T-helper 9 cell (primary cell): ENCODE results near the gene ADAM33.

ENCODE experiments used
- DNase-seq: peaks from one replicate; pipeline ENCODE4 v3.0.0-alpha.2; 2020

ADAM33 gene

DNA sequence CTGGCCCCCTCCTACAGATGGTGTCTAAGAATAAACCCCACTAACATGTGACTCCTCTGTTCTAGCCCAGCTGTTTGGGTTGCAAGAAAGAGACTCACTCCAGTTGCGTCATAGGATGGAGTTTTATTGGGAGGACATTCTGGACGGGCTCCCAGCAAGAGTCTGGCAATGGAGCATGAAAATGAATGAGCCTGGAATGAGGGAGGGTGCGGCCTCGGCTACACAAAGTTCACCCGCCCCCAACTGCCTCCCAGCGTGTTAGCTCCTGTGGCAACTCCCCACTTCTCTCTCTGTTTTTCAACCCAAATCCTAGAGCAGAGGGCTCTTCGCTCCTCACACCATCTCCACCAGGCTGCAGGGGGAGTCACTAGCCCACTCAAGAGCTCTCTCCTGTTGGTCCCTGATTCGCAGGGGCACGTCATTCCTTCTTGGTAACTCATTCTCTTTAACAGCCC, 5.1 kb upstream of the ADAM33 start:
- DNase-seq, result no peak

DNA sequence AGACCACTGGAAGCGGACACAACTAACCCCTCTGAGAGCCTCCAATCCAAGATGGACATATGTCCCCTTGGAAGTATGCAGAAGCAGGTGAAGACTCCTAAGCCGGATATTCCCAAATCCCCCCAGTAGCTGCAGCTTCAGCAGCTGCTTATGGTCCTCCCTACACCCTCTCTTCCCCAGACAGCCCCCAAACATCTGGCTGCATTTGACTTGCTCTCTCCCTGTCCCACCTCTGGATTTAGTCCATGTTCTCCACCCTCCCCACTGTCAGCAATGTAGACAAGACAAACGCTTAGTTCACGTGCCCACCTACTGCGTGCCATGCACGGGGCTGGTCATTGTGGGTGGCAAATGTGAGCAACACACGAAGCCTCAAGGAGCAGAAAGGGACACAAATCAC, 4.6 kb upstream of the ADAM33 start:
- no peak for DNase-seq

DNA sequence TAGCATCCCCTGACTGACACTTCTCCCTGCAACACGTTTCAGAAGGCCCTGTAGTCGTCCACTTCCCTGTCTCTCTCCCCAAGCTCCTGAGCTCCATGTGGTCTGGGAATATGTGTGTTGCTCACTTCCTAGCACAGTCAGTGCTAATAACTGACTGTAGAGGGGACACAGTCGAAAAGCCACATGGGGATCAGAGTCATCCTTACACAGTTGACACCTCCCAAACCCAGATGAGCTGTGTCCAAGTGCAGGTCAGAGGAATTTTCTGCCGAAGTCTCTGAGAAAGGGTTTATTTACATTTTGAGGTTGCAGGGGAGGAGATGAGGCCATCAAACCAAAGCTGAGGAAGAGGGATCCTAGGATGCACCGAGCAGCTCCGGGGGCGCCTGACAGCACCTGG, 3.5 kb upstream of the ADAM33 start:
- DNase-seq, result no peak

DNA sequence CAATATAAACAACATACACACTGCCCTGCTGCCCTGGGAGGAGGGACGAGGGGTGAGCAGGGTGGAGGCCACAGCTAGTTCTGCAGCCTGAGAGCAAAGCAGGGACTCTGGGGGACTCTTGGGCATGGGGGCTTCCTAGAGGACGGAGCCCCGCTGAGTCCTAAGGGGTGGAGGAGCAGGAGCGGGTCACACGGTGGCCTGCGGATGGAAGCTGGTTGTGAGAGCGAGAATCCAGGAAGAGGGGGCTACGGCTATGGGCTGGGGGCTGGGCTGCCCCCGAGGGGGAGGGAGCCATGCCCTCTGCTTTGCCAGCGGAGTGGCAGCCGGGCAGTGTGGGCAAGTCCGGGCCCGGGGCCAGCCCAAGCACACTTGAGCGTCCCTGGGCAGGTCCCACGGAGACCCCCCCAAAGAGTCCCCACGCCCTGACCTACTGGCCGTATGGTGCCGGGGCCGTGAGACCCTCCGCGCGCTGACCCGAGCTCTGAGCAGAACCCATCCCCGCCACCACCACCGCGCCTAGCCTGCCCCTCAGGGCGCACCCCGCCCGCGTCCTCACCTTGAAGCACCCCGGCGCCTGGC, 369 bp downstream of the ADAM33 start:
- no peak for DNase-seq

DNA sequence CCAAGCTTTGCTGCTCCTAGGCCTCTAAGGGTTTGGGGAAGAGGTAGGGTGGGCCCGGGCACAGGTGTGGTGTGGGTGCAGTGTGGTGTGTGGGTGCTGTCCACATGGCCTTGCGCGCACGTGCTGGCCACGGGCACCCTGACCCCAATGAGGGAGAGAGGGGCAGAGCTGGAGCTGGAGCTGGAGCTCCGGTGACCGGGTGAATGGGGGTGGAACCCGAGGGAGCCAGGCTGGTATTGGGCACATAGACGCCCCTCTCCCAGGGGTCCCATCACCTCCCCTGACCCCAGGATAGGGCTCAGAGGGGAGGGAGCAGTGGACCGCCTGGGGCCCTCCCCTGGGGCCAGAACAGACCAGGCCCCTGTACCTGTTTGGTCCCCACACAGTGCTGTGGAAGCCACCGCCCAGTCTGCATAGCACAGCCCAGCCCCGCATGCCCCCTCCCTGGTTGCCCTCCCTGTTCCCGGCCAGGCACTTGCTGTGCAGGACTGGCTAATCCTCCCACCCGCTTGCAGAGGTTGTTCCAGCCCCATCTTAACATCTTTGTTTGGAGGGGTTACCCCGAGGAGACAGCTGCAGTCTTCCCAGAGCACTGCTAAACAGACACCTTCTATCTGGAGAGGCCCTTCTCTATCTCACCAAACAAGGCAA, 984 bp downstream of the ADAM33 start:
- DNase-seq, result no peak

DNA sequence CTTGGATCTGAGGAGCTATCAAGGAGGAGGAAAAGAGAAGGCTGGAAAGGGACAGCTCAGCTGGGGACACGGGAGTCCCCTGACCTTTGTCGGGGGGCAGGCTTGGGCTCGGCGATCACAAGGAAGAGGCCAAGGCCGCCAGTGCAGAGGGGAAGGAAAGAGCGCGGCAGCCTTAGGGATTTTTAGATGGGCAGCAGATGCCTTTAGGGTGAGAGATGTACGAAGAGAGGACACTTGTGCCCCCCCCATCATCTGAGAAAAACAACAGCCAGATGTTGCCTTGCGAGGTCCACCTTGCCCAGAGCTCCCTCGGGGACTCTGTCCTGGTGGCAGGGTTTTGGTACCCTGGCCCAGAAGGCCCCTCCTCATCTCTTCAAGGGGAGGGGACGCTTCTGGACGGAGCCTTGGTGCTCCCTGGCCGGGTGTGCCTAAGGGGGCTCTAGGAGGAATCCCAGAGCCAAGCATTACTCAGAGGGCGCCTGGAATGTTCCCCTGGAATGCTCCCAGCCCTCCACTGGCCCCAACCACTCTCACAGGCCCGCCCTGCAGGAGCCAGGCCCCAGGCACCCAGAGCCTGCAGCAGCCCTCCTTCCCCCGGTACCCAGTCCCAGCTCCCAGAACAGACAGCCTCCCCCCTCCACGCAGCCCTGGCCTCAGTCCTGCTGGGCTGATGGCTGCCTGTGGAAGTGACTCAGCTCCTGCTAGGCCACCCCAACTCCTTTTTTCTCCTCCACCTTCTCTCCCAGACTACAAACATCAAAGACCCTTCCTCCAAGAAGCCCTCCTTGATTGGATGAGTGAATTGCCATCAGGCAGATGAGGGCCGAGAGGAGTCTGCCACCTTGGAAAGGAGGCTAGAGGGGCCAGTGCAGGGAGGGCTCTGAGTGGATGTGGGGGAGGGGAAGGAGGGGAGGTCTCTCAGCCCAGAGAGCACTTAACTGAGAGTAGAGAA, 1.8 kb downstream of the ADAM33 start:
- DNase-seq, result no peak

DNA sequence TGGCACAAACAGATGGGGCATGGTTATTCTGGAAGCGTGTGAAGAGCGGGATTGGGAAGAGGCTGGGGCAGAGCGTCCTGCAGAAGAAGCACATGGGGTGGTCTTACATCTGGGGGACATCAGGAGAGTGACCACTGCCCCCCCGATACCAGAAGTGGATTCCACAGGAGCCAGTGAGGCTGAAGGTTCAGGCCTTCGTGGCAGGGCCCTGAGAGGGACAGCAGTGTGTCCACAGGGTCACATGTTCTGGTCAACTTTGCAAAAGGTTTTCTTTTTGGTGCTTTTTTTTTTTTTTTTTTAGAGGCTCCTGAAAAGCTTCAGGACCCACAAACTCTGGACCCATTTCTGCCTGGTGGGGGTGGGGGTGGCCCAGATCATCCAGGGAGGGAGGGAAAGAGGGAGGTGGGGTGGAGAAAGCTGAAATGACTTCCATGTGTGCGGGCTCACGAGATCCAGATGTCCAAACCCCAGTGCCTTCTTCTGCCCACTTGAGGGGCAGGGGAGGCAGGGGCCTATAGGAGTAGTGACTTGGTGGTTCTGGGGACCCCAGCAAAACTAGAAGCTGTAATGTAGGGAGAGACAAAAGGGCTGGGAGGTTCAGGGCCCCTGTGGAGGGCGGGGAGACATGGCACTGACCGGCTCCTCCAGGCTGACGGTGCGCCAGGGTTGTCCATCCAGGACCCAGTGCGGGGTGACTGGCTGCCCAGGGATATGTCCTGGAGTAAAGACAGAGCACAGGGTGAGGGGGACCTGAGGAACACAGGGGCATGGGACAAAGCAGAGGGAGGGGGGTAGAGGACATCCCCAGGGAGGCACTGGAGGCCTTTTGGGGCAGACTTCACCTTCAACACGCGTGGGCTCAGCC, 2.7 kb downstream of the ADAM33 start:
- no peak for DNase-seq

DNA sequence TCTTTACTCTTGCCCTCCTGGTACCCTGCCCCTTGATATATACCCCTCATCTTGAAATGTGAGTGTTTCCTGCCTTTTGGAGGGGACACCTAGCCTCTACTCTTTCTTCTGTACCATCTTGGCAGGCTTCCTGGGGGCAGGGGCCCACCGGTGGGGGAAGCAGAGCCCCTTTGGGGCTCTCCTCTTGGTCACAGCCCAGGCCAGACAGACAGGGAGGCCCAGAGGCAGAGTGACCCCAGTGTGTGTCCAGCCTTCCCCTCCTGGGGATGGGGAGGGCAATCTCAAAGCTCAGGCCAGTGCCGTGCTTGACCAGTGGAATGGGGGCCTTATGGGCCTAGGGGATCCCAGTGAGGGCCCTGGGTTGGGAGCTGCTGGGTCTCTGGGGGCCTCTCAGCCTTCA, 3.6 kb downstream of the ADAM33 start:
- no peak for DNase-seq

DNA sequence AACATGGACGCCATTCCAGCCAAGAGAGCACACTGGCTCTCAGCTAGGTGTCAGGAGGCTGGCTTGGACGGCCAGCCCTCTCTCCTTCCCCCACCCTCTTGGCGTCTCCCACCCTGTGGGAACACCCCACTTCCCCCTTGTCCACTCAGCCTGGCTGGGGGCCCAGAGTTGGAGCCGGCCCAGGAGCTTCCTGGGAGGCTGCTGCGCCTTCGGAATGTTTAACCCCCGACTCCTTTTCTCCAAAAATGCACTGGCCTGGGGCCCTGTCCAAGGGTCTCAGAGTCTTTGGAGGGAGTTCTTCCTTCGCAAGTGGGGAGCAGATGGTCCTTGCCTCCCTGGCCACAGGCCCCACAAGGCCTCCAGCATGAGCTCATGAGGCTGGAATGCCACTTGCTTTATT, 4.1 kb downstream of the ADAM33 start:
- DNase-seq, result no peak

DNA sequence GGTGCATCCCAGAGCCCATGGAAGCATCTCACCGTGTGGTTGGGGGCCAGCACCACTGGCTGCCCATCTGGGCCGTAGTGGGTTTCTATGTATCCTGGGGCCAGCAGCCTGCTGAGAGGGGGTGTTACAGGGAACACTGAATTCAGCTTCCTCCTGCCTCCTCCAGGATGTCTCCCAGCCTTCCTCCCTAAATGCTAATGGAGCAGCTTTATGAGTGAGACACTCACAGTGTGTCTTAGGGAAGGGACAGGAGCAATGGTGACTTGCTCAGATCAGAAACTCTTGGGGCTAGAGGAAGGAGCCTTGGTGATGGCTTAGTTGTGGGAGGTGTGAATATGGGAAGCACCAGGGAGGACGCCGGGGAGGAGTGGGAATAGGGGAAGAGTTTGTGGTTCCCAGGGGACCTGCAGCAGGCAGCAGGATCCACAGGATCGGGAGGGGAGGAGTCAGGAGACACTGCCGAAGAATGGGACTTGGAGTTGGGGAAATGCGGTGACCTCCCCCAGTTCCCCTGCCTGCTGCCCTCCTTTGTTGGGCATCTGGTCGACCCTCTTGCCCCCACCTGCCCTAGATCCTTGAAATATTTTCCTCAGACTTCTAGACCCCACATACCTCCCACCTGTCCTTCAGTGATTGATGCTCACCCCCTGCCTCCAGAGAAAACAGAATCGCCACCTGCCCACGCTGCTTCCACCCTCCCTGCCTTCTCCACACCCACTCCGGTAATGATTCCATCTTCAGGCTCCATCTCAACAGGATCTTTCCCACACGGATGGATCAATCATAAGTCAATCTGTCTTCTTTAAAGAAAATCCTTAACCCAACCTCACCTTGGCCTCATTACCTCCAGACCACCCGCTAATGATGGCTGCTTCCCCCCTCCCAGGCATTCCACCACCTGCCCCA, 6.6 kb downstream of the ADAM33 start:
- DNase-seq, result no peak

DNA sequence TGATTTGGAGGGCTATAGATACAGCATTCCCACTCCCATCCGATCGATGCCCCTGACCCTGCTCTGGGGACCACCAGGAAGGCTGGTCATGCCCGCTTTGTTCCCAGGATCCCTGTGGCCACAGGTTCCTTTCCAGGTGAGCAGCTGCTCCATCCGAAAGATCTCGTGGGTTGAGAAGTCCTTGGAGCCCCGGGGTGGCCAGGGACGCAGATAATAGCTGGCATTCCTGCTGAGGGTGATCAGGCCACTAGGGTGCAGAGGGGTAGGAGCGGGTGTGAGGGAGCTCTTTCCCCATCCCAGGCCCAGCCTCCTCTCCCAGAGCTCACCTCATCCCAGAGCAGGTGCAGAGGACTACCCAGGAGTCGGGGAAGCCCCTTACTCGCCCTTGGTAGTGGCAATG, 7.4 kb downstream of the ADAM33 start:
- DNase-seq, result no peak

DNA sequence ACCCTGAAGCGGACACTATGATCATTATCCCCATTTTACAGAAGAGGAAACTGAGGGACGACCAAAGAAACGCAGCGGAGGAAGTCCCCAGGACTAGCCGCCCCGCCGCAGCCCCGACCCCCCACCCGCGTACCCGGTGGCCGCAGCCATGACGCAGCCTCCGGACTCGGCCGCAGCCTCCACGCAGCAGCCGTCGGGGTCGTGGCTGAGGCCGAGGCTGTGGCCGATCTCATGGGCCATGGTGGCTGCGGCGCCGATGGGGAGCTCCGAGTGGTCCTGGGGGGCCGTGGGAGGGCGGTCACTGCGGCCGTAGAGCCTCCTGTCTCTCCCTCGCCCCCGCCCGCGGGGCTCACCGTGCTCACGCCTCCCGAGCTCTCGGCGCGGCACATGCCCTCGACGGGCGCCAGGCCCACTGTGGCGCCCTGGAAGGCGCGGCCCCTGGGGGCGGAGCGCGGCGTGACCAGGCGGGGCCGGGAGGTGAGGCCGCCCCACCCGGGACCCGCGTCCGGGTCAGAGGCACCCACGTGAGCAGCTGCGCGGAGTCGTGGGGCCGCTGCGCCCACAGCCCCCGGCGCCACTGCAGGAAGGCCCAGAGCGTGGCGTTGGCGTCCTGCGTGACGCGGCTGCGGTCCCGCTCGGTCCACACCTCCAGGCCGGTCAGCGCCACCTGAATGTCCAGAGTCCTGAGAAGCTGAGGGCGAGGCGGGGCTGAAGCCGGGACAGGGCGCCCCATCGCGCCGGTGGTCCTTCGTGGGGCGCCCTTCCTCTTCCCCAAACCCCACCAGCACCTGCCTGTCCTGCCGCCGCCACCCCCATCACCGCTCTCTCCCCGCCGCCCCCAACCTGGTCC, 8.4 kb downstream of the ADAM33 start:
- no peak for DNase-seq

DNA sequence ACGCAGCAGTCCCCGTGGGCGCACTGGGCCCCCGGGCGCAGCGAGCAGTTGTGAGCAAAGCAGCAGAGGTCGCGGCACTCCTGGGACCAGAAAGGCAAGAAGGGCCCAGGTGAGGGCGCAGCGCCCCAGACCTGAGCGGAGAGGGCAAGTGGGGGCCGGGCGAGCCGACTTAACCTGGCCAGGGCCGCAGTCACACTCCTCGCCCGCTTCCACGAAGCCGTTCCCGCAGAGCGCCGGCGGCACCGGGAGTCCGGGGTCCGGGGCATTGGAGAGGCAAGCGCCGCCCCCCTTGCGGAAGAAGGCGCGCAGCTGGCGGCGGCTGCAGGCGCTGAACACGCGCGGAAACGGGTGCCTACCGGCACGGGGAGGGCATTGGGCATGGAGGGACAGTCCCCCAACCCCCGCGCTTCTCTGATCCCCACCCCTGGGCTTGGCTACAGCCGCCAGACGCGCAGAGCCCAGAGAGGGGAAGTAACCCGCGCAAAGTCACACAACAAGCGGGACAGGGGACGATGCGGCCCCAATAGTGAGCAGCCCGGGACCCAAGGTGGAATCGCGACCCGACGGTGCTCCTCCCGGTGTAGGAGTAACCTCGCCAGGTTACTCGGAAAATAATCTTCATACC, 9.2 kb downstream of the ADAM33 start:
- DNase-seq, result no peak

DNA sequence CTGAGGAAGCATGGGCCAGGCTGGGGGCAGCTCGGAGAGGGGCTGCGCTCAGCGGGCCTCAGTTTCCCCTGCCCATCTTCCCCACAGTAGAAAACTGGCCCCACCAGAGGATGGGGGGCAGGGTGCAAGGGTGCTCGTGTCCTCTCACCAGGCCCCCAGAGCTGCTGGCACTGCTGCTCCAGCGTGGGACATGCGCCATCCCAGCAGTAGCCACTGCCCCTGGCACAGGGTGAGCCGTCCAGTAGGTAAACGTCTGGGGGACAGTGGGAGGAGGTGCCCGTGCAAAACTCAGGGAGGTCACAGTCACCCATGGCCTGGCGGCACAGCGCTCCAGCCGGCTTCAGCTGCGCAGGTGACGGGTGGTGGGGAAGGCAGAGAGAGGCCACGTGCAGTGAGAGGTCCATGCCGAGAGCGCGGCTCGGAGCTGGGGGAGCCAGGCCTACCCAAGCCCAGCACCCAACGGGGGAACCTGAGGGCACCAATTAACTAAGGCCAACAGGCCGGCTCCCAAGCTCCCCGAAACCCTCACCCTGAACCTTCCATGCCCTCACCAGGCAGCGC, 9.7 kb downstream of the ADAM33 start:
- no peak for DNase-seq

DNA sequence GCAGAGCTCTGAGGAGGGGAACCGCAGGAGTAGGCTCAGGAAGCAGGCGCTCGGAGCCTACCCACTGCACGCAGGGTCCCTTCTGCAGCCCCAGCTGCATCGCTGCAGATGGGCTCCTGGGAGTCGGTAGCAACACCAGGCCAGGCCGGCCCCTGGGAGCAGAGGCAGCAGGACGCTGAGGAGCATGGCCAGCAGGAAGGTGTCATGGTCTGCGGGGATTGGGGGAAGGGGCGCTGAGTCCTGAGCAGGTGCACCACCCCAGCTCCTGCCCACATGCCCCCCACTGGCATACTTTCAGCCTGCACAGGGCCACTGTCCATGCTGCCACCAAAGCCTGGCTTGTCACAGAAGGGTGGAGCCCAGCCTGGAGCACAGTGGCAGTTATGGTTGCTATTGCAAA, 10.9 kb downstream of the ADAM33 start:
- no peak for DNase-seq

DNA sequence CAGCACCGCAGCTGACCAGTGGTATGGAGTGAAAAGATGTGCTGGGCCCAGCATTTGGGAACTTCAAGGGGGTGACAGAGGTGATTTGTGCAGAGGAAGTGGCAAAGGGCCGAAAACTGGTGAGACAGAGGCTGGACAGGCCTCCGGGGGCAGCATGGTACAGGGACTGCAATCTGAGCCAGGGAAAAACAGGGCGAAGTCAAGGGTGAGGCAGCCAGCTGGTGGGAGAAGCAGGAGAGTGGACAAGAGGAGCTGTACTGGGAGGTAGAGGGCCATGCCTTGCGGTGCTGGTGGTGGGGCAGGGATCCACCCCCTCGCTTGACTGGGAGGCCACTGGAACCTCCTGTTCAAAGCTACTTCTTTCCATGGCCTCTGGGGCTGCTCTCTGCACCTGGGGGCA, 11.3 kb downstream of the ADAM33 start:
- DNase-seq, result no peak

DNA sequence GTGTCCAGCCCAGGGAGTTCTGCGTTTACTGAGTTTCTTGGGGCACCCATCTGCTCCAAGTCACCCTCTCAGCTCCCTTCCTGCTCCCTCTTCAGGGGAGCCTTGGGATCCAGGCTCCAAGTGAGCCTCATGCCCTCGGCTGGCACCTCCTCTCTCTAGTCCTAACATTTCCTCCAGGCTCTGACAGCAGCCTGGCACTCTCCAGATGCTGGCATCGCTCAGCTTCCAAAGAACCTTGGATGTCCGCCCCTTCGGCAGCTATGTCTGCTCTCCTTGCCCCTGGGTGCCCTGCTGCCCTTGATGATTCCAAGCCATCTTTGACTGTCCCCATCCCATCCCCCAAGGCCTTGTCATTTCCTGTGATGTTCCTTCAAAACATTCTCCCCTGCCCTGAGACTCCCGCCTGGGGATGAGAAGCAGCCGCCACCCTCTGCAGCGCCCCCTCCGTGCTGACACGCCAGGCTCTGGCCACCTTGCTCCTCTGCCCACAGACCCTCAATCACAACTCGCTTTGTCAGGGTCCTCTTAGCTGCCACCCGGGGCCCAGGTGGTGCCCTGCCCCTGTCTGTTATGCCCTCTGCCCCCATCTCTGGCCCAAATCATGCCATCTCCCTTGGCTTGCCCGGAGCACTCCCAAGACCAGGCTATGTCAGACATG, 12.0 kb downstream of the ADAM33 start:
- no peak for DNase-seq

DNA sequence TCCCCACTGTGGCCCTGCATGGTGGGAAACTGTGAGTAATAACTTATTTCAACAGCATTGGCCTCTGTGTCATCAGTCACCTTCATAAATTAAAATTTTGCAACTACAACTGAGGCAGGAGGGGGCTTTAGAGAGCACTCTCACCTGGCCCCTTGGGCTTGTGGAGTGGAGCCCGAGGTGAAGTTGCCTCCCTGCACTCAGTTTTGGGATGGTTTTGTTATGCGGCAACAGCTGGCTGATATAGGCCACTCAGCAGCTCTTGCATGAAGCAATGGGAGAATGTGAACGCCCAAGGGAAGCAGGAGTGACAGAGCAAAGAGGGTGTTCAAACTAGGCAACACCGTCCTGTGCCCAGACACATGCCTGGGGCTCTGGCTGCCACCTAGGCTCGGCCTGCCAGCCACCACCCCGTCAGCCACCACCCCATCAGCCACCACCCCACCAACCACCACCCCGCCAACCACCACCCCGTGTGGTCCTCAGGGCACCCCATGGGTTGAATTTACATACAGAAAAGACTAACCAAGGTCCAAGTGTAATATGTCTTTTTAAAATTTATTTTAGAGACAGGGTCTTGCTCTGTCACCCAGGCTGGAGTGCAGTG, 14.3 kb downstream of the ADAM33 start:
- DNase-seq, result no peak

DNA sequence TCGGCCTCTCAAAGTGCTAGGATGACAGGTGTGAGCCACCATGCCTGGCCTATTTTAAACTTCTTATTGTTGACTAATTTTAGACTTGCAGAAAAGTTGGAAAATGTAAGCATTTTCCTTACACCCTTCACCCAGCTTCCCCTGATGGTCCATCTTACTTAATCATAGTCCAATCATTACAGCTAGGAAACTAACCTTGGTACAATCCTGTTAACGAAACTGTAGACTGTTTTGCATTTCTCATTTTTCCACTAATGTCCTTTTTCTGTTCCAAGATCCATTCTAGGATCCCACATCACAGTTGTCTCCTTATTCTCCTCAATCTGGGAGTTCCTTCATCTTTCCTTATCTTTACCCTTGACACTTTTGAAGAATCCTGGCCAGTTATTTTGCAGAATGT, 18.0 kb downstream of the ADAM33 start:
- no peak for DNase-seq
